A549 (cell line): ENCODE measurements around the gene GRHL1. TPM values are rescaled to one million over a fixed set of nuclear protein-coding genes. Genes with fewer than 3 reads are reported as not detected.

ENCODE experiments used
- ATAC-seq, 2 experiments: fragments of 200-7000 bp in 1 of 2; fragments of >200 bp in 1 of 2; cut with Nextera tagmentation in 1 of 2; cut with Tn5 transposase in 1 of 2; 3 replicates each; pipeline versions ENCODE4 v1.8.0 to v1.9.1; 2018 to 2020; ENCODE audit warnings: mild to moderate bottlenecking in 1 of 2, moderate library complexity in 1 of 2
- CTCF ChIA-PET: fragments of 300-600 bp; sonication (Branson Sonifier 250); formaldehyde crosslinking; extraction: SDS; loops from one replicate; lab custom pipeline; 2021; ENCODE audit warnings: antibody characterized with exemption, inconsistent platforms; lab: Yijun Ruan, JAX
- POLR2A ChIA-PET: fragments of 350-600 bp; formaldehyde crosslinking; extraction: SDS; loops from one replicate; lab custom pipeline; 2021; ENCODE audit warnings: antibody characterized with exemption, inconsistent platforms; lab: Yijun Ruan, JAX
- DNase-seq, 2 experiments: peaks; one replicate each; pipeline versions ENCODE4 v3.0.0 to v3.0.0-alpha.2; 2011 to 2016; ENCODE audit warnings: low read depth in 1 of 2, low spot score in 1 of 2
- FAIRE-seq: peaks from 2 replicates; lab custom pipeline; 2011; peaks lifted over from hg19 to GRCh38; lab: Jason Lieb, UNC
- H3K27ac ChIP-seq, 2 experiments: fragments of >200 bp; sonication (Bioruptor Twin); formaldehyde crosslinking; 3 replicates each; pipeline ENCODE4 v1.5.1; 2016 to 2017
- H3K4me1 ChIP-seq: fragments of >200 bp; sonication (Bioruptor Twin); formaldehyde crosslinking; 3 replicates; pipeline ENCODE4 v1.6.1; 2016
- H3K4me2 ChIP-seq: fragments of >200 bp; sonication (Bioruptor Twin); formaldehyde crosslinking; 3 replicates; pipeline ENCODE4 v1.6.1; 2016
- H3K4me3 ChIP-seq: fragments of >200 bp; sonication (Bioruptor Twin); formaldehyde crosslinking; 3 replicates; pipeline ENCODE4 v1.5.1; 2016
- H3K9me3 ChIP-seq: fragments of >200 bp; sonication (Bioruptor Twin); formaldehyde crosslinking; 3 replicates; pipeline ENCODE4 v1.6.1; 2016
- BCL3 ChIP-seq: fragments of >200 bp; sonication (Bioruptor Twin); formaldehyde crosslinking; IDR thresholded peaks from 3 replicates; pipeline ENCODE4 v1.6.1; 2016
- BHLHE40 ChIP-seq: IDR thresholded peaks from 2 replicates; pipeline ENCODE4 v1.6.1; 2012; ENCODE audit warnings: low read depth, low read length, inconsistent platforms
- CBX8 ChIP-seq: fragments of 200-600 bp; sonication (generic); IDR thresholded peaks from 2 replicates; pipeline ENCODE4 v1.6.1; 2016
- CHD2 ChIP-seq: fragments of 150-350 bp; IDR thresholded peaks from 2 replicates; pipeline ENCODE4 v1.6.1; 2014; ENCODE audit warnings: low read length; ENCODE audit not compliant: partially characterized antibody
- EHF ChIP-seq: fragments of 250-450 bp; sonication (Bioruptor Pico); IDR thresholded peaks from 2 replicates; pipeline ENCODE4 v1.5.0; 2020; ENCODE audit warnings: mild to moderate bottlenecking
- EP300 ChIP-seq, 2 experiments: fragments of >200 bp; sonication (Bioruptor Twin); formaldehyde crosslinking; IDR thresholded peaks; 2 replicates in 1 of 2; 3 replicates in 1 of 2; pipeline ENCODE4 v1.6.1; 2016 to 2017
- HES2 ChIP-seq: fragments of >200 bp; sonication (Bioruptor Twin); formaldehyde crosslinking; IDR thresholded peaks from 2 replicates; pipeline ENCODE4 v1.6.1; 2016
- HEYL ChIP-seq: fragments of 250-450 bp; sonication (Bioruptor Pico); IDR thresholded peaks from 2 replicates; pipeline ENCODE4 v1.8.0; 2021; ENCODE audit warnings: mild to moderate bottlenecking, moderate library complexity
- HOXA7 ChIP-seq: fragments of 250-450 bp; sonication (Bioruptor Pico); IDR thresholded peaks from 2 replicates; pipeline ENCODE4 v1.5.0; 2020; ENCODE audit warnings: mild to moderate bottlenecking, moderate library complexity
- HOXB13 ChIP-seq: fragments of 250-450 bp; sonication (Bioruptor Pico); IDR thresholded peaks from 2 replicates; pipeline ENCODE4 v1.5.0; 2020; ENCODE audit warnings: low read depth, mild to moderate bottlenecking, moderate library complexity
- JUNB ChIP-seq: fragments of >200 bp; sonication (Bioruptor Twin); formaldehyde crosslinking; IDR thresholded peaks from 2 replicates; pipeline ENCODE4 v1.6.1; 2016
- KDM5A ChIP-seq: fragments of 200-600 bp; sonication (generic); IDR thresholded peaks from 2 replicates; pipeline ENCODE4 v1.6.1; 2016; ENCODE audit warnings: antibody characterized with exemption, mild to moderate bottlenecking
- MAFK ChIP-seq: fragments of 450-650 bp; IDR thresholded peaks from 2 replicates; pipeline ENCODE4 v1.6.1; 2014; ENCODE audit not compliant: partially characterized antibody
- MAZ ChIP-seq: fragments of 150-350 bp; IDR thresholded peaks from 2 replicates; pipeline ENCODE4 v1.6.1; 2014; ENCODE audit warnings: antibody characterized with exemption, low read depth, low read length, borderline replicate concordance
- NR3C1 ChIP-seq: fragments of >200 bp; sonication (Bioruptor Twin); formaldehyde crosslinking; IDR thresholded peaks from 3 replicates; pipeline ENCODE4 v1.6.1; 2017
- PHF8 ChIP-seq: fragments of 200-600 bp; sonication (generic); IDR thresholded peaks from 2 replicates; pipeline ENCODE4 v1.6.1; 2016; ENCODE audit warnings: low read depth, mild to moderate bottlenecking, antibody characterized with exemption, moderate library complexity, borderline replicate concordance
- POLR2A ChIP-seq: IDR thresholded peaks from 2 replicates; pipeline ENCODE4 v1.6.1; 2012; ENCODE audit warnings: mild to moderate bottlenecking, low read length
- RCOR1 ChIP-seq: fragments of 150-350 bp; IDR thresholded peaks from 2 replicates; pipeline ENCODE4 v1.6.1; 2014; ENCODE audit warnings: antibody characterized with exemption, low read length, low read depth
- RFX5 ChIP-seq: fragments of 450-650 bp; IDR thresholded peaks from 2 replicates; pipeline ENCODE4 v1.7.1; 2014; ENCODE audit warnings: antibody characterized with exemption, mild to moderate bottlenecking, moderate library complexity
- RNF2 ChIP-seq: fragments of 200-600 bp; sonication (generic); IDR thresholded peaks from 2 replicates; pipeline ENCODE4 v1.6.1; 2016; ENCODE audit warnings: low read depth, mild to moderate bottlenecking, antibody characterized with exemption, moderate library complexity, borderline replicate concordance
- ZSCAN20 ChIP-seq: fragments of 250-450 bp; sonication (Bioruptor Pico); IDR thresholded peaks from 2 replicates; pipeline ENCODE4 v1.8.0; 2022; ENCODE audit warnings: mild to moderate bottlenecking, moderate library complexity
- WGBS: methylation state at CpG from one replicate; pipeline ENCODE4 v1.1.6; 2017; ENCODE audit errors: missing lambda C conversion rate; 5-methylcytosine and 5-hydroxymethylcytosine counted together
- polyA plus RNA-seq, 4 experiments: library from polyadenylated mRNA; depleted of rRNA in 3 of 4; stranded (reverse); fragments of >200 nt; fragmentation: RNase III in 1 of 4; extraction: RNeasy Plus Mini Kit Qiagen cat#74134 plus additional on column Dnase treatment in 1 of 4; gene quantifications; 2 replicates in 3 of 4; 3 replicates in 1 of 4; pipeline ENCODE4 v1.2.3, GENCODE V29; 2011 to 2017
- TF ChIP-seq, protein P1 (sequence below): fragments of 450-650 bp; IDR thresholded peaks from 2 replicates; pipeline ENCODE4 v1.6.1; 2014; ENCODE audit warnings: antibody characterized with exemption
- TF ChIP-seq, protein P2 (sequence below): fragments of 150-350 bp; IDR thresholded peaks from 2 replicates; pipeline ENCODE4 v1.6.1; 2014; ENCODE audit warnings: low read depth, mild to moderate bottlenecking, low read length

The GRHL1 gene
- polyA plus RNA-seq, 2 of the 4 experiments (the other 2 are of a cell fraction) = 0.68 to 1.2 TPM

GRCh38 chr2:9967053-9967775, 15.7 kb downstream of the GRHL1 start:
- ATAC-seq (no peak), FAIRE-seq (no peak), DNase-seq (no peak)
- WGBS = 80% methylated on average over 11 of the region's 11 CpGs
- CTCF ChIA-PET = interaction anchor here (1.3 to 2.1 kb wide), 5 partner anchors 9 to 153 kb away, joined by 4 to 8 read pairs (median 5); no protein-coding TSS in a partner anchor
- TF ChIP-seq HEYL (CRISPR knock-in tag) (no peak), CHD2 (no peak), RFX5 (no peak), JUNB (no peak), HOXA7 (CRISPR knock-in tag) (no peak), POLR2A (no peak), ZSCAN20 (no peak)
- TF ChIP-seq, protein P1, sequence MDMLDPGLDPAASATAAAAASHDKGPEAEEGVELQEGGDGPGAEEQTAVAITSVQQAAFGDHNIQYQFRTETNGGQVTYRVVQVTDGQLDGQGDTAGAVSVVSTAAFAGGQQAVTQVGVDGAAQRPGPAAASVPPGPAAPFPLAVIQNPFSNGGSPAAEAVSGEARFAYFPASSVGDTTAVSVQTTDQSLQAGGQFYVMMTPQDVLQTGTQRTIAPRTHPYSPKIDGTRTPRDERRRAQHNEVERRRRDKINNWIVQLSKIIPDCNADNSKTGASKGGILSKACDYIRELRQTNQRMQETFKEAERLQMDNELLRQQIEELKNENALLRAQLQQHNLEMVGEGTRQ = no peak
- H3K4me1 ChIP-seq = no peaks in the 10 kb centered on the region
- no peaks in the 10 kb centered on the region for H3K9me3 ChIP-seq
- no peak overlapping the region for H3K4me2 ChIP-seq
- no peak overlapping the region for H3K27ac ChIP-seq
- POLR2A ChIA-PET = no interaction called here
- no peak overlapping the region for H3K4me3 ChIP-seq

DNA sequence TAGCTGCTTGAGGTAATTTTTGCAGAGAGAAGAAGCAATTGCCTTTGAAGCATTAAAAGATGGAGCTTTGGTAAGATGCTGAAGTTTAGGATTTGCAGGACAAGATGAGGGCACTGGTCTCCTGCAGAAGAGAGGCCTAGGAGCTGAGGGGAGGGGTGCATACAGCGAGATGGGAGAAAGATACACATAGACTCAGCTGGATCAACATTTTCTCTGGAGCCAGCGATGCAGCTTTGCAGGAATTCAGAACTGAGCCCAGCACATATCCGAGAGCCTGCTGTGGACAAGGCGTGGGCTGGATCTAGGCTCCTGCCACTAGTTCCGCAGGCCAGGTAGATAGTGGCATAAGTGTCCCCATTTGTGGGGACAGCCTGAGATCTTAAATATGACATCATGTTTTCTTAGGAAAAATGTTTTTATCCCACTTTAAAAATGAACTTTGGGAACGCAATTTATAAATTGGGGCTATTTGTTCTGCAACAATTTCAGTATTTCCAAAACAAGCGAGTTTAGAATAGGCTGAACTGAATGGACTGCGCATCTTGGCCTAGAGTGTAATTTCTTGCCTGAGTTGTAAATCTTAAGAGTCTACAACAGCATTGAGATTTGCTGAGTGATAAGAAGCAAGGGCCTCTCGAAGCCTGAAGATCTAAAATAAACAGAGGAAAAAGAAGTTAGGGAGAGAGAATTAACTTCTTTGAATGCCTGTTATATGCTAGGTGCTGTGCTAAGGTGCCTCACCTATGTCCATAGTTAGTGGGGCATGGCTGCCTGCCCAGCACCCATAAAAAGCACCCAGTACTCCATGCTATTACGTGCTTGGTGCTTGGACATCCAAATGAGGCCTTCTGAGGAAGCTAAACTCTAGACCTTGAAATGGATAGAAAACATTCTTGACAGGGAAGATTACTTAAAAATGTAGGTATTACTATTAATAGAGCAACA, 17.3 kb downstream of the GRHL1 start:
- DNase-seq = no peak
- no peak overlapping the region for H3K4me3 ChIP-seq
- H3K4me2 ChIP-seq = no peak overlapping the region
- peaks cover 4% of the 10 kb centered on the region; the same call in 1 of the 3 replicates for H3K4me1 ChIP-seq
- no peak for FAIRE-seq
- no peak overlapping the region for H3K27ac ChIP-seq
- CTCF ChIA-PET = interaction anchor here (0.6 to 4.0 kb wide), 7 partner anchors 11 to 155 kb away, joined by 3 to 33 read pairs (median 5); no protein-coding TSS in a partner anchor
- no peak for ATAC-seq
- POLR2A ChIA-PET = no interaction called here
- H3K9me3 ChIP-seq = no peaks in the 10 kb centered on the region
- WGBS = 87% methylated on average over 10 of the region's 10 CpGs
- TF ChIP-seq POLR2A = no peak
- TF ChIP-seq HES2 = no peak
- no peak for TF ChIP-seq KDM5A
- TF ChIP-seq BCL3 = no peak

- H3K4me3 ChIP-seq = no peak overlapping the region
- ChIA-PET CTCF (interaction anchor here (0.6 to 4.0 kb wide), 5 partner anchors 11 to 157 kb away, joined by 3 to 33 read pairs (median 3); no protein-coding TSS in a partner anchor), POLR2A (no interaction called here)
- 81% methylated on average over 12 of the region's 12 CpGs for WGBS
- DNase-seq (no peak), ATAC-seq (no peak), FAIRE-seq (no peak)
- H3K4me2 ChIP-seq = no peak overlapping the region
- no peaks in the 10 kb centered on the region for H3K9me3 ChIP-seq
- no peak overlapping the region for H3K27ac ChIP-seq
- TF ChIP-seq RCOR1 = no peak
- TF ChIP-seq MAZ = no peak
- TF ChIP-seq, protein P2, sequence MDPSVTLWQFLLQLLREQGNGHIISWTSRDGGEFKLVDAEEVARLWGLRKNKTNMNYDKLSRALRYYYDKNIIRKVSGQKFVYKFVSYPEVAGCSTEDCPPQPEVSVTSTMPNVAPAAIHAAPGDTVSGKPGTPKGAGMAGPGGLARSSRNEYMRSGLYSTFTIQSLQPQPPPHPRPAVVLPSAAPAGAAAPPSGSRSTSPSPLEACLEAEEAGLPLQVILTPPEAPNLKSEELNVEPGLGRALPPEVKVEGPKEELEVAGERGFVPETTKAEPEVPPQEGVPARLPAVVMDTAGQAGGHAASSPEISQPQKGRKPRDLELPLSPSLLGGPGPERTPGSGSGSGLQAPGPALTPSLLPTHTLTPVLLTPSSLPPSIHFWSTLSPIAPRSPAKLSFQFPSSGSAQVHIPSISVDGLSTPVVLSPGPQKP = no peak
- TF ChIP-seq HEYL (CRISPR knock-in tag) = no peak
- TF ChIP-seq CBX8 = no peak
- TF ChIP-seq MAFK = no peak
- TF ChIP-seq NR3C1 = no peak
- TF ChIP-seq HOXB13 (CRISPR knock-in tag) = no peak
- TF ChIP-seq PHF8 = no peak
- TF ChIP-seq RNF2 = no peak
- no peak for TF ChIP-seq EP300 (IDR thresholded peaks at IDR 0.05)
- no peak for TF ChIP-seq BHLHE40
- no peak for TF ChIP-seq EHF (CRISPR knock-in tag)
- no peak for TF ChIP-seq HES2
- H3K4me1 ChIP-seq = peaks cover 10% of the 10 kb centered on the region
These were observed 18.9 kb downstream of the GRHL1 start for GRCh38 chr2:9970200-9971044.
